VCaP (cell line): ENCODE results near the gene TDG.

Source experiments
- H3K27ac ChIP-seq: fragments of 450-650 bp; 2 replicates; pipeline ENCODE4 v1.5.1; 2017
- CTCF ChIP-seq: fragments of 450-650 bp; conservative IDR thresholded peaks from 2 replicates; pipeline ENCODE4 v1.5.1; 2017; ENCODE audit warnings: mild to moderate bottlenecking, moderate library complexity

Gene TDG

GRCh38 chr12:103930034-103930786 lies 35.5 kb upstream of the TDG start, which contains the start of gene HSP90B1:
TSS of gene HSP90B1 (plus strand) at chr12:103930410. CDS start at chr12:103930516, 106 bp downstream.
- no peak for TF ChIP-seq CTCF
- H3K27ac ChIP-seq, result peak within 1 kb of the TSS; percentile 98

- TF ChIP-seq CTCF, result no peak
- peak overlapping the region; percentile 98 for H3K27ac ChIP-seq
These were observed 34.6 kb upstream of the TDG start for GRCh38 chr12:103930787-103931735.

- TF ChIP-seq CTCF, result no peak
- H3K27ac ChIP-seq, result peak overlapping the region; percentile 98; the same call in 1 of the 2 replicates
These were observed 32.4 kb upstream of the TDG start for GRCh38 chr12:103933237-103933636.

GRCh38 chr12:103936679-103937078 lies 29.0 kb upstream of the TDG start:
- H3K27ac ChIP-seq, result no peak overlapping the region
- no peak for TF ChIP-seq CTCF

GRCh38 chr12:103944964-103945363 lies 20.7 kb upstream of the TDG start:
- H3K27ac ChIP-seq, result no peak overlapping the region; the same call in 1 of the 2 replicates
- no peak for TF ChIP-seq CTCF

- no peak overlapping the region for H3K27ac ChIP-seq
These were observed 17.7 kb upstream of the TDG start for GRCh38 chr12:103947871-103948555.

More at GRCh38 chr12:103947871-103948555, 17.7 kb upstream of the TDG start:
- no peak for TF ChIP-seq CTCF
